ENCODE measurements around the gene HEXIM1.
A peak's percentile ranks its signal among the peaks of the same experiment; 100 is the strongest.

Gene HEXIM1

DNA sequence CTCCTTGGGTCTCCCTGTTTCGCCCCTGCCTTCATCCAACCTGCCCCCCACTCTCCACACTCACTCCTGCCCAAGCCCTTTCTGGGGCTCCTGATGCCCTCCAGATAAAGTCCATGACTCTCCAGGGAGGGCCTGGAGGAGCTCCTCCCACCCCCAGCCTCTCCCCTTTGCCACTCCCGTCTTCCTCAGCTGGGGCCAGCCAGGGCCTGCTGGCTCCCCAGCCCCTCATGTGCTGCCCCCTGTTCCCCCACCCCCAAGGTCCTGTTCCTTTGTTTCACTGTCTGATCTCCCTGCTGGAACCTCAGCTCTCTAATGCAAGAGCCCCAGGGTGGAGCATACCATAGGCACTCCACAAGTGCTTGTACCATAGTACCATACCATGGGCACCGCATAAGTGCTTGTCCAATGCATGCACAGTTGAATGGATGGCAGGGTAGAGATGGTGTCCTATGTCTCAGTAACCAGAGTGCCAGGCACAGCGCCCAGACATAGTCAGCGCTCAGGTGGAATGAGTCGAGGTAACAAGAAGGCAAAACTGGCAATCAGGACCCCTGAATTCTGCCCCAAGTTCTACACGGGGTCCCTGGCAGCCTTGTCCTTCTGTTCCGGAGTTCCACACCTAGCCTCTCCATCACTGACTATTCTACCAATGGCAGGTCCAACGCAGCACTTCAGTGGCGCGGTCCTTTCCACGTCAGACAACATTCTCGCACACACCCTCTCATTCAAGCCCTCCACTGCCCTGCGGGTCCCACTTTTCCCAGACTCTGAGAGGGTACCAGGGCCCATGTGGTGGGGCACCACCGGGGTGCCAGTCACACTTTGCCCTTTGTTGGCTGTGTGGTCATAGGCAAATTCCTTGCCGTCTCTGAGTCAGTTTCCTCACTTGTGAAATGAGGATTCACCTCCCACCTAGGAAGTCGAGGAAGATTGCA, 17.3 kb upstream of the HEXIM1 start:
- no peak for DNase-seq

DNA sequence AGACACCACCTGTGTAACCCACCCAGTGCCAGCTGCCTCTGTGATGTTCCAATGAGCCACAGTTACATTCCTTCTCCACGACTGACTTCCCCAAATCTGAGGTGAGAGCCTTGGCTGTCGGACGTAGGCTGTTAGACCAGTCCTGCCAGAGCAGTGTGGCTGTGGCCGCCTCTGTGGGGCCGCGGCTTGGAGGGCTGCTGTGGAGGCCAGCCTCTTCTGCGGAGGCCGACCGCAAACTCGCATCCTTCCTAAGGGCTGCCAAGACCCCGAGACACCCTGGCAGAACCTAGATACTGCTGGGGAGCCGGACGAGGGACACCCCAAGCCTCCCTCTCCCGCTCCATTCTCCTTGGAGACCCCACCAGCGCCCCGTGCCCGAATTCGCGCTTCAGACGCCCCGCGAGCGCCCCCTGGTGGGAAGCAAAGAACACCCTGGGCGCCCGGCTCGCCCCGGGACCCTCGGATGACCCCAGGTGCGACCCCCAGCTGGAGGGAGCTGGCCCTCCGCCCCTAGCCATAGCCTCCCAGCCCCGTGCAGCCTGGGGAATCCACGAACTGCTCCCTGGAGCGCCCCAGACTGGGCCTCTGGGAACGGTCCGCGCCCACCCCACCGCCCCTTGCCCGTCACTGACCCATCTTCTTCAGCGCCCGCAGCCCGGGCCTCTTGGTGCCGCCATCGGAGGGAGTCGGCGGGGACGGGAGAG, 16.5 kb upstream of the HEXIM1 start:
- peak; percentile 27 for DNase-seq

DNA sequence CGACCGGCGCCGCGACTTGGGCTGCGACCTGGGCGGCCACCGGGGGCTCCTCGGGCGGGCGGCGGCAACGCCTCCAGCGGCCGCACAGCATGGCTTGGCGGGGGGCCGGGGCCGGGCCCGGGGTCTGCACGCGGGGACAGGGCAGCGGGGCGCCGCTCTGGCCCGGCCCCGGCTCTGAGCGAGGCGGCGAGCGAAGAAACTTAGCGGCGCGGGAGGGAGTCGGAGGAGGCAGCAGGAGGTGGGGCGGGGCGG, 16.0 kb upstream of the HEXIM1 start, which contains the start of gene PLCD3:
Gene PLCD3, minus strand, starts transcription at position 196 of the 252 bp plus-strand sequence. Its CDS starts 105 bp downstream, at position 91.
- DNase-seq, result no peak

DNA sequence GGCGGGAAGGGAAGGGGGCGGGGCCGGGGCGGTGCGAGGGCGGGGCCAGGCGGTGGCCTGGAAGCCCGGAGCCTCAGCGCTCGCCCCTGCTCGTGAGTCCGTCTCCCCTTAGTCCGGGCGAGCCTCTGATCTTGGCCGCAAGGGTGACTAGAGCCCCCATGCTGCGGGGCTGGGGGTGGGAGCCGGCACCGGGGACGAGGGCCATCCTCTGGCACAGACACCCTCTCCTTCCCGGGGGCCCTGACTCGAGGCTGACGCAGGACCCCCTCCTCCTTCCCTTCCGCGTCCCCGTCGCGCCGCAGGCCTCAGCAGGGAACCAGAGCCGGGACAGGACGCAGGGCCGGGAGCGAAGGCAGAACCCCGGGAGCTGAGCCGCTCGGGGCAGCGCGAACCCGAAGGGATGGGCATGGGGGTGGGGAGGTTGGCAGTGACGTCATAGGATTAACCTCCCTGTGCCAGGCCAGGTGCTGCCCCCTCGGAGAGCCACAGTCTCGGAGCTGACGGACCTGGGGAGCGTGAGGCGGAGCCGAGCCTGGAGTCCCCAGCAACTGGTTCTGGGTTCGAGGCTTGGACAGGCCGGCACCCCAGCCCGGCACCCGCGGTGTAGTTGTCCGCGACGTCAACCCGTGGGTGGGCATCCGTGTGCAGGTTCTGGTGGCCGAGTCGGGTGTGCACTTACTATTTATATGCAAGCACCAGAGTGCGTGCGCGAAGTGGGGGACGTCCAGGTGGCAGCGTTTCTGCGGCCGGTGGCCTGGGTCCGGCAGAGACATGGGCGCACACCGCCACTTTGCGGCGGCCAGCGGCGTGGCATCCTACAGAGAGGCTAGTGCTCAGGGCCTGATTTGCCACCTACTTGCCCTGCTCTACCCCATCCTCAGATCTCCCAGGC, 15.5 kb upstream of the HEXIM1 start:
- DNase-seq, result peak; percentile 59

DNA sequence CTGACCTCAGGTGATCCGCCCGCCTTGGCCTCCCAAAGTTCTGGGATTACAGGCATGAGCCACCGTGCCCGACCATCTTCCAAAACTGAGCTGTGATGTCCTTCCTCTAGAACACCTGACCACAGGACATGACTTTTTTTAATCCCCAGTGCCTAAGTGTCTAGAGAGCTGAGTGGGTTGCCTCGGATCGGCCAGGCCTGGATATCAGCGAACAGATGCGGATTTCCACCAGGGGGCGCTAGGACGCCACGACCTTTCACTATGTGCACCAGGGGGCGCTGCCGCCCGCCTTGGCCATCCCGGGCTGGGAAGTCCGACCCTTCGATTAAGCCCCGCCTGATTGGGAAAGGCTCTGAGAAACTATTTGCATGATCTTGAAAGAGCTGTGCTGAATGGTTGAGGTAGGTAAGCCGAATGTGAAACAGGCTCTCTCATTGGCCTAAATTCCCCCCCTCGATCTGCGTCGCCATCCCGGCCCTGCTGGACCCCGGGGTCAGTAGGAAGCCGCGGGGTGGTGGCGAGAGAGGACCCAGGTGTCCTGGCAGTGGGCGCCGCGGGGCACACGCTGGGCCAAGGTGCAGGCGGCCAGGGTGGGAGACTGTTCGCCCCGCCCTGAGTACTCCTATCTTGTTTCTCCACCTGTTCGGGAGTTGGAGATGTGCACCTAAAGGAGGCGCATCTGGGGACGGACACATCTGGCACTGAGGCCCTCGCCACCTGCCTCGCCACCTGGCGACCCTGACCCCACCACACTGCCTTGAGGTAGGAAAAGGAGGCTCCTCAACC, 12.9 kb upstream of the HEXIM1 start, which contains the start of gene ACBD4:
Gene ACBD4, plus strand, starts transcription at position 496 of the 786 bp plus-strand sequence. CDS start 458 bp downstream, outside the sequence.
- DNase-seq, result peak; percentile 88

DNA sequence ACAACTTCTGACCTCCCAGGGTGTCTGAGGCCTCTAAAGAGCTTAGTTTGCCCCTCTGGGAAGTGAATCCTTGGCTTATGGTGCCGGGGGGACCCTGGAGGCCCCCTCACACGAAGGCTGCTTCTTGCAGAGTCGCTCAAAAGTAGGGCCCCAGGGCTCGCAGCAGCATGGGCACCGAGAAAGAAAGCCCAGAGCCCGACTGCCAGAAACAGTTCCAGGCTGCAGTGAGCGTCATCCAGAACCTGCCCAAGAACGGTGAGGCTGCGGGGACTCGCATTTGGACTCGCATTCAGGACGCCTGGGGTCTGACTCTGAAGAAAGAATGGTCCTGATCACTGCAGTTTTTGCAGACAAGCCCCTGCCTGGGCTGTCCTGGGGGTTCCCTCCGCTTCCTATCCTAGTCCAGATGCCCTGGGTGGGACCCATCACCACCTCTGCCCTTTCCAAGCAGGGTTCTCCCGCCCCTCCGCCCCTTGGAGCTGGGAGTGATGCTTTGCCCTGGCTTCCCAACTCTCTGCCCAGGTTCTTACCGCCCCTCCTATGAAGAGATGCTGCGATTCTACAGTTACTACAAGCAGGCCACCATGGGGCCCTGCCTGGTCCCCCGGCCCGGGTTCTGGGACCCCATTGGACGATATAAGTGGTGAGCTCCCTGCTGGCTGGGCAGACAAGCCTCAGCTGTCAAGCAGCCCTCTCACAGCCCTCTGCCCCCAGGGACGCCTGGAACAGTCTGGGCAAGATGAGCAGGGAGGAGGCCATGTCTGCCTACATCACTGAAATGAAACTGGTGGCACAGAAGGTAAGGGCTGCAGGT, 12.1 kb upstream of the HEXIM1 start:
- no peak for DNase-seq

DNA sequence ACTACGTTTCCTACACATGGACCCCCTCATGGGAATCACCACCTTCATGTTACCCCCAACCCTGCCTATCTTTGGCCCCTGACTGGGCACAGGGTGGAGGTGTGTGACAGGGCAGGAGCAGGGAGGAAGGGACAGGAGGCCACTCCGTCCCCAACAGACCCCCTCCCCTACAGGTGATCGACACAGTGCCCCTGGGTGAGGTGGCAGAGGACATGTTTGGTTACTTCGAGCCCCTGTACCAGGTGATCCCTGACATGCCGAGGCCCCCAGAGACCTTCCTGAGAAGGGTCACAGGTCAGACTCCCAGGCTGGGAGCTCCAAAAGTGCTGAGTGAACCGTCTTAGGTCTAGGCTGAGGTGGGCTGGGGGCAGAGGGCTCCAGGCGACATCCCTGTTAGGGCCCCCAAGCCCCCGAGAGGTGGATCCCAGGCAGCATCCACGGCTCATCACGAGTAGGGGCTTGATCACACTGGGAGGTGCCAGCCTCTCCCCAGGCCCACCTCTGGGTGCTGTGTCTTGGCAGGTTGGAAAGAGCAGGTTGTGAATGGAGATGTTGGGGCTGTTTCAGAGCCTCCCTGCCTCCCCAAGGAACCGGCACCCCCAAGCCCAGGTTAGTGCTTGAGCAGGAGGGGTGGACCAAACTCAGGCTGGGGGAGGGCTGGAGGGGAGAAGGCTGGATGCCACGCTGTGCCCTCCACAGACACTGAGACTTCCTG, 11.3 kb upstream of the HEXIM1 start:
- no peak for DNase-seq

DNA sequence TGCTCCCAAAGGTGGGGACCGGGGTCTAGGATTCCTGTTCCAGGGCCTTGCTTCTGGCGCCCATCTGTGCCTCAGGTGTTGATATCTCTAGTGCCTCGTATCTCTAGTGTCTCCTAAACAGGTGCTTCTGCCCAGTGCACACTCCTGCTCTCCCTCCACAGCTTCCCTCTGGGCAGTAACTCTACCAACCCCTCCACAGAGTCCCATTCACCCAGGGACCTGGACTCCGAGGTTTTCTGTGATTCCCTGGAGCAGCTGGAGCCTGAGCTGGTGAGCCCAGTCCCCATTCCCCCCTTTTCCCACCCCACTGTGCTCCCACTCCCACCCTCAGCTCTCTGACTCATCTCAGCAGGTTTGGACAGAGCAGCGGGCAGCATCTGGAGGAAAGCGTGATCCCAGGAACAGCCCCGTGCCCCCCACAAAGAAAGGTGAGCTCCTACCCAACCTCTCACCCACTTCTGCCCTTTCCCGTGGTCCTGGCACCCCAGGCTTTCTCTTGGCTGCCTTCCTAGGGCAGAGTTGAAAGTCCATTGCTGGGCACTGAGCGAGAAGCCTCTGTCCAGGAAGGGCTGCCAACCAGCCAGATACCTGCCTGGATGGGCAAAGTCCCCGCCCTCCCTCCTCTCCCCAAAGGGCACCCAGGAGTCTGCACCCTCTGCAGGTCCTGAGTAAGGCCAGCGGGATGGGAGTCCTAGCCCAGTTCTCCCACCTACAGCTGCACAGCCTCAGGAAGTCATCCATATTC, 10.5 kb upstream of the HEXIM1 start:
- no peak for DNase-seq

DNA sequence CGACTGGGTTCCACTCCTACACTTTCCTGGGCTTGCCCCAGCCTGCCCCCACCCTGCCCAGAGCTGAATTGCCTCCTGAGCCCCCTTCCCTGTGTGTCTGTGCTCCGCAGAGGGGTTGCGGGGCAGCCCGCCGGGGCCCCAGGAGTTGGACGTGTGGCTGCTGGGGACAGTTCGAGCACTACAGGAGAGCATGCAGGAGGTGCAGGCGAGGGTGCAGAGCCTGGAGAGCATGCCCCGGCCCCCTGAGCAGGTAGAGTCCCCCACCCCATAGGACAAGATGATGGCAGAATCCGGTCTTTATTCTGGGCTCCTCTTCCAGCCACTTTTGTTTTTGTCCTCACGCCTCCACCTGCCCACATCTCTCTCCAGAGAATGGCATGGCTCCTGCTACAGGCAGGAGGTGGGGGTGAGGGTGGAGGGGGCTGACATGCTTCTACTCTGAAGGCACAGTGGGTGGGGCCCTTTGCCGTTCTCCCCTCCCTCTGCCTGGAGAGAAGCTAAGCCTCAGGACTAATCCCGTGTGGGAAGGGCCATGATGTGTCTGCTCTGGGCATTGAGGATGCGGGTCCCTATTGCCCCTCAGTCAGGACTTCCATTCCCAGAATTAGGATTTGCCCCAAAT, 9.3 kb upstream of the HEXIM1 start:
- DNase-seq, result no peak

DNA sequence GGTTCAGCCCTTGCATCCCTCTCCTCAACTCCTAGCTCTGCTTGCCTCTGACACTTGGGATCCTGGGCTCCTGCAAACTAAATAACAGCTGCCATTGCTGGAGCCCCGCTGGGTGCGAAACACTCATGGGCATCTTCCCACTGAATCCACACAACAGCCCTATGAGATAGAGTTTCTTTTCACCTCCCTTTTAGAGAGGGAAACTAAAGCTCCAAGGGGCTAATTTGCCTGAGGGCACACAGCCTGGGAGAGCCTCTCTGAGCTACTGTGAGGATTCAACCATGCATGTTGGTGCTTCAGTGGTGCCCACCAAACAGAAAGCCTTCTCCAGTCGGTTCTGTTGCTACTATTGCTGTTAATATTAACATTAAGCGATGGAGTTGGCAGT, 8.7 kb upstream of the HEXIM1 start:
- no peak for DNase-seq

DNA sequence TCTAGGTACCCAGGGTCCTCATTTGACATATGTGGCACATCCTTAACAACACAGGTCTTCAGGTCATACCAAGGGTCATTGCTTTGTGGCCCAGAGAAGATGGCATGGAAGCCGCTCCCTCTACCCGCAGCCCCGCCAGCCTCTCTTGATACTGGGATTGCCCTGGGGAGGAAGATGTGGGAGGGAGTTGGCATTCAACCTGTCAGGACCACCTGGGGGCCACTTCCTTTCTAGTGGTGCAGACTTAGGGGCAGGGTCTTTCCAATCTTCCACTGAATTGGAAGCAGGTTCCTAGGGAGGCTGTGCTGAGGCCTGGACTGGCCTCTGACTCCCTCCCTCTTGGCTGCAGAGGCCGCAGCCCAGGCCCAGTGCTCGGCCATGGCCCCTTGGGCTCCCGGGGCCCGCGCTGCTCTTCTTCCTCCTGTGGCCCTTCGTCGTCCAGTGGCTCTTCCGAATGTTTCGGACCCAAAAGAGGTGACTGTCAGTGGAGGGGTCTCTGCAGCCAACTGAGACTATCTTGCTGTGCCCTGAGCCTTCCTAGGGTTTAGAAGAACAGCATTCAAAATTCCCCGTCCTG, 5.1 kb upstream of the HEXIM1 start:
- DNase-seq, result no peak

DNA sequence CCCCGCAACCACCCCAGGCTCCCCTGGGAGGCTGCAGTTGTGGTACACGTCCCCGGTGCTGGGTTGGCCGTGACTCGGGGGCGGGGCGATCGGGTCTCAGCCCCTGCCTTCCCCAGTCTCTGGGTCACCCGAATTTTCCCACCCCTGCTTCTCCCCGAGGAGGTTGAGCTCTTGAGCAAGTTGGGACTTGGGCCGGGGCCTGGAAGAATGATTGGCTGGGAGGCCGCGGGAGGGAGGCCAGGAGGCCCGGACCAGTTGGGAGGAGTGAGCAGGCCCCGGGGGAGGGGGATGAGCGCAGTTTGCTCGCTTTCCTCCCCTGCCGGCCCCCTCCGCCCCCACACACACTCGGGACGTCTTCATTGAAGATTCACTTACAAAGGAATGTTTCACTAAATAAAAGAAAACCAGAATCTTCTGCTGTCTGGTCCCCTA, 4.5 kb upstream of the HEXIM1 start:
- DNase-seq, result no peak

DNA sequence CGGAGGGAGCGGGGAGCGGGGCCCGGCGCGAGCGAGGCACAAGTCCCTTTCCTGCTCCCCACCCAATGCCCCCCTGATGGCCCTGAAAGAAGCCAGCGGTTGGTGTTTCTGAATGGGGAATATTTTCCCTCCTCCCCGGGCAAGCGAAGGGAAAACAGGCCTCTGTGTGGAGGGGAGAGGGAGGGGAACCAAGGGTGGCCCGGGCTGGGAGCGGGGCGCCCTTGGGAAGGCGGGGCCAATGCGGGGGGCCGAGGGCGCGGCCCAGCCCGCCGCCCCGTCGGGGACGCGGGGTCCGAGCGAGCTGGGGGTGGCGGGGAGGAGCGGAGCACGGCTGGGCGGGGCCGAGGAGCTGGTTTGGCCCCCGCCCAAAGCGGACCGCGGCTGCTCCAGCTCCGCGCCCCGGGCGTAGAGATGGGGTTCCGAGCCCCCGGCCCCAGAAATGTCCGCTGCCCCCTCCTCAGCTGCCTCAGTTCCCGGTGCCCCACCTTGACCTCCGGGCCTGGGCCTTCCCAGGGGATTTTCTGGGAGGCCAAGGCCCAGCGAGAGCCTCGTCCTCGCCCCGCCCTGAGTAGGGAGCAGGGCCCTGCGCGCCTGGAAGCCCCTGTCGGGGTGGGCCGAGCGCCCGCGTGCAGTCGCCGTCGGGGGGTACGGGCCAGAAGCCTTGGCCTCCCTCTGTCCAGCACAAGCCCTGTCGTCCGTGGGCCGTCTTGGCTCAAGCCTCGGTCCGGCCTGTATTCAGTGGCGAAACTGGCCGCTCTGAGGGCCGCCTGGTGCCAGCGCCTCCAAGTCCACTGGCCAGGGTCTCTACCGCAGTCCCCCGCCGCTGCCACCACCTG, 3.9 kb upstream of the HEXIM1 start:
- DNase-seq, result no peak

DNA sequence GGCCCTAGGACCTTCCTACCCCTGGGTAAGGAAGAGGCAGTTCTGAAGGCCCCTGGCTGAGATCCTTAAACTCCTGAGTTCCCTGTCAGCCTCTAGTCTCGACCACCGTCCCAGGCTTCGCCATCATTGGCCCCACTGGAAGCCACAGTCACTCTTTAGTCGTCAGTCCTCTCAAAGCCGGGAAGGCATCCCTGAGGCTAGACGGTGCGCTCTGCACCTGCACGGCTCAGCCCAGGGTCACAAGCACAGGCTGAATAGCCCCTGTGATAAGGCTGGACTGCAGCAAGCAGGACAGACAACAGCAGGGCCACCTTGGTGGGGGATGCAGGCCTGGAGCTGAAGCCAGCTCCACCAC, 3.3 kb upstream of the HEXIM1 start:
- DNase-seq, result no peak

DNA sequence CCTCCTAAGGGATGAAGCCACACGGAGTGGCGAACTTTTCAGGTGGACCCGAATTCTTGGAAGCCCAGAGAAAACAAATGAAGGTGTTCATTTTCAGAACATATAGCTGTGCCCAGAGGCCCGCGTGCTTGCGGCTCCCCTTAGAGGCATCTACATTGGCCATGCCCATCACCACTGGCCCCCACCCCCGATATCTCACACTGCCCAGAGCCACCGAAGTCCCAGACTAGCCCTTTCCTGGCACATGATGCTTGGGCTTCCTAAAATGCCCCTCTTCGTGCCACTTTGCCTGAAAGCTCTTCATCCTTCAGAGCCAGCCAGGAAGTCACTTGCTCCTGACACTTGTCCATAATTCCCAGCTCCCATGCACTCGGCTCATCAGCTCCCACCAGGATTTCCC, 2.1 kb upstream of the HEXIM1 start:
- DNase-seq, result no peak

DNA sequence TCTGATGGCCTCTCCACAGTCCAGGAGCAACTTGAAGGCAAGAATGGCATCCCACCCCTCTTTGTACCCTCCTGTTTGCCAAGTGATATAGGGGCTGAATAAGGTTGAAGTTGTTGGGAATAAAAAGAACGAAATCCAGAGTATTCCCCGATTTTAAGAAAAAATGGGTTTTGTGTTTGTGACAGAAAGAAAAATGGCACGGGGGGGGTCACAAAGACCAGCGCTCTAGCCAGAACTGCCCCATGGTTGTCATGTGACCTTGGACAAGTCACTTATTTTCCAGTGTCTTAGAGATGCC, 1.7 kb upstream of the HEXIM1 start:
- DNase-seq, result no peak

DNA sequence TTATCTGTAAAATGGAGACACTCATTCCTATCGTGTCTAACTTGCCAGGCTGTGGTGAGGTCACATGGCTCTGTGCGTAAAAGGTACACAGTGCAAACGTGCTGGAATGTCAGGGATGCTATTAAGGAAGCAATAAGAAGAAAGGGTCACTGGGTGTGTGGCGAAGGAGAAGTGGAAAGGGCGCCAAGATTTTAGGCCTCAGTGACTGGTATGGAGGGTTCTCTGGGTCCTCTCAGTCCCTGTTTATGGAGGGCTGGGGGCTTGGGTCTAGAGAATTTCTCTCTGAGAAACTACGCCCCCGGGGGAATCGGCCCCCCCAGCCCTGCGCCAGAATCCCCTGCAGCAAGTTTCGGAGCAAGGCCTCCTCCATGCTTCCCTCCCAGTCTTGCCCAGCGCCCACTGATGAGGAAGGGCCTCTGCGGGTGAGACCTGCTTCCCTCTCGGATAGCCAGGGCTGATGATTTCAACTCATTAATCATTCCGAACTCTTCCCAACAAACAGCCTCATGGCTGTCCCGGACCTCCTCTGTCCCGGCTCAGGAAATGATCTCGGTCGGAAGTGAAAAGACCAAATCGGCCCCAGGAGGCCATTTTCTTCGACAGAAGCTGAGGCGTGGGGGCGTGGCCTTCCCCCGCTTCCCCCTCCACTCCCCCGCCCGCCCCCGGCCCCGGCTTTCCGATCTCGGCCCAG, 1.2 kb upstream of the HEXIM1 start:
- DNase-seq, result peak; percentile 83

Measured in NCI-H510A (cell line).